Cortex of kidney (tissue), 1 donor: Measurements from ENCODE around the gene CIAO3.
"Not testable (repeated sequence)": the region's sequence is repeated elsewhere in the genome, so short reads cannot be mapped to it uniquely, and the experiment has no call there.

Experiments
- DNase-seq: peaks from one replicate; lab custom pipeline; 2025; lab: John Stamatoyannopoulos, UW

The CIAO3 gene

GRCh38 chr16:692356-693108, 48.3 kb downstream of the CIAO3 start:
- no peak for DNase-seq

- not testable (repeated sequence) for DNase-seq
Observed at GRCh38 chr16:691242-691641, 49.6 kb downstream of the CIAO3 start.

GRCh38 chr16:689175-689897, 51.5 kb downstream of the CIAO3 start:
- no peak for DNase-seq

- no peak for DNase-seq
Observed at GRCh38 chr16:687499-687898, 53.3 kb downstream of the CIAO3 start.

- no peak for DNase-seq
Observed at GRCh38 chr16:686459-687260, 54.1 kb downstream of the CIAO3 start.

GRCh38 chr16:685967-686366, 54.8 kb downstream of the CIAO3 start:
- no peak for DNase-seq

GRCh38 chr16:684961-685696, 55.7 kb downstream of the CIAO3 start:
- no peak for DNase-seq

- no peak for DNase-seq
Observed at GRCh38 chr16:684071-684794, 56.6 kb downstream of the CIAO3 start, which contains the start of gene JMJD8. JMJD8 (minus strand) TSS chr16:684334; CDS start chr16:684319, 15 bp downstream.

GRCh38 chr16:683396-684070, 57.3 kb downstream of the CIAO3 start:
- DNase-seq, result no peak

- DNase-seq, result no peak
Observed at GRCh38 chr16:682493-683395, 58.1 kb downstream of the CIAO3 start.

- no peak for DNase-seq
Observed at GRCh38 chr16:681746-682427, 58.9 kb downstream of the CIAO3 start.

GRCh38 chr16:680967-681745, 59.6 kb downstream of the CIAO3 start:
- DNase-seq, result no peak

- no peak for DNase-seq
Observed at GRCh38 chr16:680625-680945, 60.2 kb downstream of the CIAO3 start.

- DNase-seq, result no peak
Observed at GRCh38 chr16:679814-680624, 60.8 kb downstream of the CIAO3 start, which contains the start of gene STUB1. STUB1 (plus strand) TSS chr16:680410; CDS start chr16:680526, 116 bp downstream.
